A673 (cell line): Measurements from ENCODE around the gene SSTR5. TPM values are rescaled to one million over a fixed set of nuclear protein-coding genes. Genes with fewer than 3 reads are reported as not detected.

Experiments
- BruUV-seq: library from RNA; stranded (reverse); fragments of 400-500 nt; replicated peaks from 2 replicates; lab custom pipeline; 2021; lab: Mats Ljungman, UMichigan
- CTCF ChIA-PET: fragments of 300-600 bp; sonication (Branson Sonifier 250); formaldehyde crosslinking; loops from one replicate; lab custom pipeline; 2022; ENCODE audit warnings: antibody characterized with exemption; lab: Charles Lee
- POLR2A ChIA-PET: fragments of 300-600 bp; sonication (Branson Sonifier 250); formaldehyde crosslinking; loops from one replicate; lab custom pipeline; 2022; ENCODE audit warnings: antibody characterized with exemption; ENCODE audit not compliant: low non-redundant PET; lab: Charles Lee
- DNase-seq: peaks from one replicate; pipeline ENCODE4 v3.0.0-alpha.2; 2015; ENCODE audit warnings: low spot score
- H3K27ac ChIP-seq: fragments of 200-600 bp; sonication (generic); 2 replicates; pipeline ENCODE4 v1.5.1; 2016; ENCODE audit warnings: mixed run types, low read depth, mild to moderate bottlenecking, mixed read lengths, antibody characterized with exemption, low read length; ENCODE audit not compliant: poor library complexity, severe bottlenecking
- H3K27me3 ChIP-seq: fragments of 200-600 bp; sonication (generic); replicated peaks from 2 replicates; pipeline ENCODE4 v1.6.1; 2017; ENCODE audit warnings: mixed run types, low read depth, mild to moderate bottlenecking, mixed read lengths, antibody characterized with exemption, low read length; ENCODE audit not compliant: insufficient read depth, poor library complexity
- H3K36me3 ChIP-seq: fragments of 200-600 bp; sonication (generic); 2 replicates; pipeline ENCODE4 v1.6.1; 2016; ENCODE audit warnings: mixed run types, mild to moderate bottlenecking, mixed read lengths, antibody characterized with exemption, low read length; ENCODE audit not compliant: insufficient read depth, poor library complexity, severe bottlenecking
- H3K4me1 ChIP-seq: fragments of 200-600 bp; sonication (generic); 2 replicates; pipeline ENCODE4 v1.6.1; 2017; ENCODE audit warnings: mixed run types, mild to moderate bottlenecking, mixed read lengths, antibody characterized with exemption, low read length; ENCODE audit not compliant: insufficient read depth, poor library complexity, severe bottlenecking
- H3K4me3 ChIP-seq: fragments of 200-600 bp; sonication (generic); 2 replicates; pipeline ENCODE4 v1.5.1; 2016; ENCODE audit warnings: low read depth, mixed run types, mild to moderate bottlenecking, mixed read lengths, low read length; ENCODE audit not compliant: poor library complexity, severe bottlenecking
- H3K9me3 ChIP-seq: fragments of 200-600 bp; sonication (generic); 2 replicates; pipeline ENCODE4 v1.6.1; 2016; ENCODE audit warnings: mixed run types, low read depth, mild to moderate bottlenecking, mixed read lengths, antibody characterized with exemption, low read length; ENCODE audit not compliant: poor library complexity, severe bottlenecking
- EZH2 ChIP-seq: fragments of 200-600 bp; sonication (generic); IDR thresholded peaks from 2 replicates; pipeline ENCODE4 v1.6.1; 2017; ENCODE audit warnings: borderline replicate concordance, low read depth, mild to moderate bottlenecking, mixed read lengths, antibody characterized with exemption, low read length; ENCODE audit not compliant: poor library complexity, severe bottlenecking
- intact Hi-C: fragments of 100-400 bp; cut with micrococcal nuclease; formaldehyde crosslinking; loops from one replicate; pipeline ENCODE4 v1.10.0; 2022; ENCODE audit not compliant: unreplicated experiment
- total RNA-seq: library from RNA; stranded (reverse); gene quantifications from 2 replicates; pipeline ENCODE4 v1.2.3, GENCODE V29; 2021
- TF ChIP-seq, protein P1 (sequence below): fragments of 300-800, 200-600 bp; sonication (generic); conservative IDR thresholded peaks from 2 replicates; pipeline ENCODE4 v1.5.1; 2017; ENCODE audit warnings: low read depth, mild to moderate bottlenecking, antibody characterized with exemption, low read length, moderate library complexity, mixed read lengths

Gene SSTR5
- total RNA-seq, 1 experiment from 2014 or later, result not detected

DNA sequence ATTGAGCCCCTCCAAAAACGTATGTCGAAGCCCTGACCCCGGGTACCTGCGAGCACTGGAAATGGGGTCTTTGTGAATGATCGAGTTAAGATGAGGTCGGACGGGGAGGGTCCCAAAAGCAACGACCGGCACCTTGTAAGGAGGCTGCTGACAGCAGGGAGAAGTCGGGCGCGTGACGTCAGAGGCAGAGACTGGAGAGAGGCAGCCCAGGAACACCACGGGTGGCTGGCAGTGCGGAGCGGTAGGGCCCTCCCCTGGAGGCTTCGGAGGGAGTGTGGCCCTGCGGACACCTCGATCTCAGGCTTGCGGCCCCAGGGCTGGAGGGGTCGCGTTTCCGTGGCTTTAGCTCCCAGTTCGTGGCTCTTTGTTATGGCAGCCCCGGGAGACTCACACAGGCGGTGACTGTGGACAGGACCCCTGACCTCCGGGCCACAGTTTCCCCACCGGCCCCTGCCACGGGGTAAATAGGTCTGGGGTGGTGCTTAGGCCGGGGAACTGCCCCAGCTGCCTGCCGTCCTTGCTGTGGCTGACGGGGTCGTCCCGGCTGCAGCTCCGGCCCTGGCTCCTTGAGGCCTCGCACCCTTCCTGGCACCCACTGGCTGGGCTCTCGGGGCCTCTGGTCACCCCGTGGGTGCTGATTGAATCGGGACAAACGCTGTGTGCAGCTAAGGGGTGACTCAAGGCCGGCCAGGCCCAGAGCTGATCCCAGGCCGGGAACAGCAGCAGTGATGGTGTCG, 10.6 kb upstream of the SSTR5 start:
- CTCF ChIA-PET, result interaction anchor here (0.5 kb wide), 1 partner anchor 62 kb away, joined by 10 read pairs; no protein-coding TSS in a partner anchor
- intact Hi-C loops, result no loop called here

GRCh38 chr16:1062895-1063294, 9.7 kb upstream of the SSTR5 start:
- Histone ChIP-seq H3K36me3 (no peaks in the 10 kb centered on the region), H3K4me3 (no peak overlapping the region), H3K27me3 (peaks cover 50% of the 10 kb centered on the region), H3K4me1 (no peaks in the 10 kb centered on the region), H3K9me3 (no peaks in the 10 kb centered on the region), H3K27ac (no peak overlapping the region)
- TF ChIP-seq EZH2, result no peak
- TF ChIP-seq, protein P1, sequence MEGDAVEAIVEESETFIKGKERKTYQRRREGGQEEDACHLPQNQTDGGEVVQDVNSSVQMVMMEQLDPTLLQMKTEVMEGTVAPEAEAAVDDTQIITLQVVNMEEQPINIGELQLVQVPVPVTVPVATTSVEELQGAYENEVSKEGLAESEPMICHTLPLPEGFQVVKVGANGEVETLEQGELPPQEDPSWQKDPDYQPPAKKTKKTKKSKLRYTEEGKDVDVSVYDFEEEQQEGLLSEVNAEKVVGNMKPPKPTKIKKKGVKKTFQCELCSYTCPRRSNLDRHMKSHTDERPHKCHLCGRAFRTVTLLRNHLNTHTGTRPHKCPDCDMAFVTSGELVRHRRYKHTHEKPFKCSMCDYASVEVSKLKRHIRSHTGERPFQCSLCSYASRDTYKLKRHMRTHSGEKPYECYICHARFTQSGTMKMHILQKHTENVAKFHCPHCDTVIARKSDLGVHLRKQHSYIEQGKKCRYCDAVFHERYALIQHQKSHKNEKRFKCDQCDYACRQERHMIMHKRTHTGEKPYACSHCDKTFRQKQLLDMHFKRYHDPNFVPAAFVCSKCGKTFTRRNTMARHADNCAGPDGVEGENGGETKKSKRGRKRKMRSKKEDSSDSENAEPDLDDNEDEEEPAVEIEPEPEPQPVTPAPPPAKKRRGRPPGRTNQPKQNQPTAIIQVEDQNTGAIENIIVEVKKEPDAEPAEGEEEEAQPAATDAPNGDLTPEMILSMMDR, result no peak
- ChIA-PET CTCF (no interaction called here), POLR2A (no interaction called here)
- no TSS peak for BruUV-seq
- intact Hi-C loops, result no loop called here
- DNase-seq, result no peak

More for the DNA sequence above, 10.6 kb upstream of the SSTR5 start:
- POLR2A ChIA-PET, result no interaction called here
- TF ChIP-seq EZH2, result no peak
- TF ChIP-seq, protein P1, result no peak
- Histone ChIP-seq H3K4me1 (no peaks in the 10 kb centered on the region), H3K27ac (no peak overlapping the region), H3K36me3 (no peaks in the 10 kb centered on the region), H3K9me3 (no peaks in the 10 kb centered on the region), H3K27me3 (peaks cover 40% of the 10 kb centered on the region), H3K4me3 (no peak overlapping the region)
- DNase-seq, result no peak
- BruUV-seq, result no TSS peak

- POLR2A ChIA-PET, result no interaction called here
- intact Hi-C loops, result no loop called here
- CTCF ChIA-PET, result no interaction called here
- H3K27me3 ChIP-seq, result peaks cover 58% of the 10 kb centered on the region
- no peak overlapping the region for H3K27ac ChIP-seq
- DNase-seq, result no peak
- no peaks in the 10 kb centered on the region for H3K9me3 ChIP-seq
- no peaks in the 10 kb centered on the region for H3K4me1 ChIP-seq
- TF ChIP-seq, protein P1, result no peak
- no peak for TF ChIP-seq EZH2
- H3K36me3 ChIP-seq, result no peaks in the 10 kb centered on the region
- BruUV-seq, result no TSS peak
- H3K4me3 ChIP-seq, result no peak overlapping the region
Observed at GRCh38 chr16:1063728-1064127, 8.8 kb upstream of the SSTR5 start.
